Cardiac muscle cell (in vitro differentiated cells and primary cell): ENCODE measurements around the gene BORCS5. TPM values are rescaled to one million over a fixed set of nuclear protein-coding genes. Genes with fewer than 3 reads are reported as not detected.

Experiments used
- DNase-seq, 2 donors: peaks; one replicate each; pipeline versions ENCODE4 v3.0.0 to v3.0.0-alpha.2; 2010 to 2017; ENCODE audit warnings: low read depth in 1 of 2, low spot score in 1 of 2
- H3K27ac ChIP-seq: fragments of 200-600 bp; sonication (generic); 2 replicates; pipeline ENCODE4 v1.5.1; 2016
- H3K27me3 ChIP-seq: fragments of 200-600 bp; sonication (generic); 2 replicates; pipeline ENCODE4 v1.6.0; 2016; ENCODE audit warnings: control low read depth
- H3K36me3 ChIP-seq: fragments of 200-600 bp; sonication (generic); 2 replicates; pipeline ENCODE4 v1.5.1; 2016; ENCODE audit warnings: control low read depth
- H3K4me1 ChIP-seq: fragments of 200-600 bp; sonication (generic); 2 replicates; pipeline ENCODE4 v1.8.1; 2017; ENCODE audit warnings: low read depth, mild to moderate bottlenecking, mixed run types
- H3K4me3 ChIP-seq: fragments of 200-600 bp; sonication (generic); 2 replicates; pipeline ENCODE4 v1.5.1; 2016; ENCODE audit warnings: mild to moderate bottlenecking
- H3K9me3 ChIP-seq: fragments of 200-600 bp; sonication (generic); 2 replicates; pipeline ENCODE4 v1.5.1; 2017; ENCODE audit warnings: low read depth, mild to moderate bottlenecking, control low read depth
- polyA plus RNA-seq: library from polyadenylated mRNA; unstranded; fragments of >200 nt; fragmentation: Nextera tagmentation; extraction: Ambion mirVana; gene quantifications from 2 replicates; pipeline ENCODE4 v1.2.1, GENCODE V29; 2016
- total RNA-seq: library from RNA; depleted of rRNA; stranded (reverse); fragments of >200 nt; gene quantifications from 2 replicates; pipeline ENCODE4 v1.2.3, GENCODE V29; 2016
- TF ChIP-seq, protein P1 (sequence below): IDR thresholded peaks from 2 replicates; pipeline ENCODE4 v1.5.1; 2012; ENCODE audit warnings: low read depth, mild to moderate bottlenecking, low read length

The BORCS5 gene
- total and polyA plus RNA-seq, 2 experiments from 2014 or later, result 9.2 to 17.3 TPM

DNA sequence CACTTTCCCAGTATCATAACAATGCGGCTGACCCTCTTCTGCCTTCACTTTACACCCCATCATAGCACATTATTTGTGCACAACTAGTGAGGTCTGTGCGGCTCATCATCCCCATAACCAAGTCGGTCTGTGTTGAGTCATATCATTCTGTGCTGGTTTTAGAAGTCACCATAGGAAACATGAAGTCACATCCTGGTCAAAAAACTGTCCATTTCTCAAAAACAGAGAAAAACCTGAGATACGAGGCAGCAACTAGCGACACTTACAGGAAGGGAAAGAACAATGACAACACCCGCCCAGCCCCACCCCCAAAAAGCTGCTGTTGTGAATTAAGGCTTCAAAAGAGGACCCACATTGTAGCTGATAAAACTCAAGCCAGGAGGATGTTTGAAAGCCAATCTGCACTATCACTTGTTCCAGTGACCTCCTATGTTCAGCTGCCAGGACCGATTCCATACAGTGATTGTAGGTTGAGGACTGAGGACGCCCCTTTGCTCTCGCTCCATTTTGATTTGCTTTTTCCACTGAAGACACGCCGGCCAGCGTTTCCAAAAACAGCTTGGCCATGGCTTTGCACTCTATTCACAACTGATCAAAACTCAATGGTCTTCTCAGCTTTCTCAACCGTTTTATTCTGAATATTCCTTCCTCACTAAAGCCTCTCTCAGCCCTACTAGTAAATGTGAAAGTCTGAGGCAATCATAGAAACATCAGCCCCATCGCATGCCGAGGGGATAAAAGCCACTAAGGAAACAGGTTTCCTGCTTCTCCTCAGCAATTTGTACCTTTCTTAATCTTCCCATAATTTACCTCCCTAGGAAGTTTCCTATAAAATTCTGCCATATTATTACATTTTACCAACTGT lies 118.3 kb downstream of the BORCS5 start:
- Histone ChIP-seq H3K4me1 (no peaks in the 10 kb centered on the region), H3K4me3 (no peak overlapping the region), H3K27ac (no peak overlapping the region), H3K36me3 (peaks cover 29% of the 10 kb centered on the region), H3K27me3 (no peaks in the 10 kb centered on the region), H3K9me3 (no peaks in the 10 kb centered on the region)
- TF ChIP-seq, protein P1, sequence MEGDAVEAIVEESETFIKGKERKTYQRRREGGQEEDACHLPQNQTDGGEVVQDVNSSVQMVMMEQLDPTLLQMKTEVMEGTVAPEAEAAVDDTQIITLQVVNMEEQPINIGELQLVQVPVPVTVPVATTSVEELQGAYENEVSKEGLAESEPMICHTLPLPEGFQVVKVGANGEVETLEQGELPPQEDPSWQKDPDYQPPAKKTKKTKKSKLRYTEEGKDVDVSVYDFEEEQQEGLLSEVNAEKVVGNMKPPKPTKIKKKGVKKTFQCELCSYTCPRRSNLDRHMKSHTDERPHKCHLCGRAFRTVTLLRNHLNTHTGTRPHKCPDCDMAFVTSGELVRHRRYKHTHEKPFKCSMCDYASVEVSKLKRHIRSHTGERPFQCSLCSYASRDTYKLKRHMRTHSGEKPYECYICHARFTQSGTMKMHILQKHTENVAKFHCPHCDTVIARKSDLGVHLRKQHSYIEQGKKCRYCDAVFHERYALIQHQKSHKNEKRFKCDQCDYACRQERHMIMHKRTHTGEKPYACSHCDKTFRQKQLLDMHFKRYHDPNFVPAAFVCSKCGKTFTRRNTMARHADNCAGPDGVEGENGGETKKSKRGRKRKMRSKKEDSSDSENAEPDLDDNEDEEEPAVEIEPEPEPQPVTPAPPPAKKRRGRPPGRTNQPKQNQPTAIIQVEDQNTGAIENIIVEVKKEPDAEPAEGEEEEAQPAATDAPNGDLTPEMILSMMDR, result no peak
- DNase-seq, result peak in 1 of 2 donors; percentile 23

DNA sequence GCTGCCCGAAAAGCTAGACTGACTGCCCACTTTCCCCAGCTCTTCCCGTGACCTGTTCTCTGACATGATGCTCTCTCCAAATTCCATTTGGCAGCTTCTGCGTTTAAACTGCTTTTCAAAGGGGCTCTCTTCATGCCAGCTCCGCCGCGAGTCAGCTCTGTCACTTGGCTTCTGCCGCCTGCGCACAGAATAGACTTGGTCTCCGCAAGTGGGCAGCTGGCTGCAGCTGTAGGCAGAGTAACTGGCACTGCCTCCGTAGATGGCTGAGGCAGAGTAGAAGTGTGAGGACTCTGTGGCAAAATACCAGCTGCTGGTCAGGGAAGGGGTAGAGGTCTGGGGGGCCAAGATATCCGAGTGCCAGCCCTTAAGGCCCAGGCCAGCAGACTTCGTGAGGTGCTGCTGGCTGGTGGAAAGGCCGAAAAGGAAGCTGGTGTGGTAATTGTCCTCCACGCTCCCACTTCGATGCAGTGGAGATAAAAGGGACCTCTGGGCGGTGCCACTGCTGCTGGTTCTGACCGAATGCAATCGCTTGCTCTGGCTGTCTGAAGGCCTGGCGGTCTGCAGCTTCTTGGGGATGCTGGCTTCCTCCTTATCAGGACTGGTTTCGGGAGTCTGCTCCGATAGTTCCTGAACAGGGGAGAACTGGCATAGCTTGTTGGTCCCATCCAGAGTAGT lies 120.1 kb downstream of the BORCS5 start:
- H3K27ac ChIP-seq, result no peak overlapping the region
- no peaks in the 10 kb centered on the region for H3K27me3 ChIP-seq
- H3K36me3 ChIP-seq, result peaks cover 33% of the 10 kb centered on the region
- no peak for DNase-seq
- H3K4me1 ChIP-seq, result no peaks in the 10 kb centered on the region
- no peak overlapping the region for H3K4me3 ChIP-seq
- no peaks in the 10 kb centered on the region for H3K9me3 ChIP-seq
- TF ChIP-seq, protein P1, result no peak

DNA sequence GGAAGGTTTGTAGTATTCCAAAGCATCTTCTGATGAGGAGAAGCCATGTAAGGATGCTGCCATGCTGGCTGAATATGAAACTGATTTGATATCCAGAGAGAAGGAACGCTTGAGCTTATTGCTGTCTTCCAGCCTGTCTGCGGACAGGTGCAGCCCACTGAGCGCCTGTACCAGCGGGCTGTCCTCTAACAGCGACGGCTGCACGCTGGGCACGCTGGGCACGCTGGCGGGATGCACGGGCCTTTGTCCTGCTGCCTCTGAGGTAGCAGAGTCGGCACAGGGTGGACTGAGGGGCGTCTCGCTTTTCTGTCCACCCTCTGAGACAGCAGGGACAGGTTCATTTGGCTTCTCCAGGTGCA lies 120.6 kb downstream of the BORCS5 start:
- no peak overlapping the region for H3K4me3 ChIP-seq
- H3K4me1 ChIP-seq, result no peaks in the 10 kb centered on the region
- DNase-seq, result no peak
- H3K27me3 ChIP-seq, result no peaks in the 10 kb centered on the region
- TF ChIP-seq, protein P1, result no peak
- no peak overlapping the region for H3K27ac ChIP-seq
- no peaks in the 10 kb centered on the region for H3K9me3 ChIP-seq
- H3K36me3 ChIP-seq, result peaks cover 33% of the 10 kb centered on the region

DNA sequence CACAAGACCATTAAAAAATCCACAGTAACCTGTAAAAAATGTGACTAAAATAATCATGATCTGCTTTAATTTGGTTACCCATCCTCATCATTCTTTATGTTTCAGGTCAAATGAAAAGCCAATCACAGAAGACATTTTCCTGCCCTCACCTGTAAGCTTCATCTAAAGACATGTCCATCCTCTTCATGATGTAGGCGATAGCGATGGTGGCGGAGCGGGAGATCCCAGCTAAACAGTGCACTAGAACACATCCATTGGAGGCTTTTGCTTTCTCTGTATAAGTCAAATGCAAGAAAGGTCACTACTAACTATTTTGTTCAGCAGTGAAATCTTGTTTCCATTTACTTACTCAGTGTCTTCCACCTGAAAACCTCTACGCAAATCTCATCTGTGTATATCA lies 123.2 kb downstream of the BORCS5 start:
- Histone ChIP-seq H3K4me1 (no peaks in the 10 kb centered on the region), H3K36me3 (peaks cover 38% of the 10 kb centered on the region), H3K27ac (no peak overlapping the region), H3K9me3 (no peaks in the 10 kb centered on the region), H3K4me3 (no peak overlapping the region), H3K27me3 (no peaks in the 10 kb centered on the region)
- no peak for DNase-seq
- TF ChIP-seq, protein P1, result no peak

DNA sequence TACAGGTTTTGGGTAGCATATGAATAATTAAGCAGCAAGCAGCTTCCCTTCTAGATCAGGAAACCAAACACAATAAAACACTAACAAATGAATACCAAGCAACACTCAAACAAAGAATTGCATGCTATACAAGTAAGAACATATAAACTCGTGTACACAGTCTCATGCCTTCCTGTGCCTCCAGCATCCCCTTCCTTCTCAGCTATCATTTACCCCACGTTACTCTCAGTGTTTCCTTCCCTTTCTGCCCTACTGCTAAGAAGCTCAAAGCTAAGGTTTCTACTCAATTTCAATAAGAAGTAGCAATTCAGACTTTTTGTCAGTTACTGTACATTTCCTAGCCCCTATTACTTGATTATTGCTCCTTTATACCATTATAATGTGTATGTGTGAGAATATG lies 124.8 kb downstream of the BORCS5 start:
- DNase-seq, result no peak
- no peaks in the 10 kb centered on the region for H3K4me1 ChIP-seq
- H3K27ac ChIP-seq, result no peak overlapping the region
- H3K27me3 ChIP-seq, result no peaks in the 10 kb centered on the region
- TF ChIP-seq, protein P1, result no peak
- H3K36me3 ChIP-seq, result peaks cover 31% of the 10 kb centered on the region
- H3K4me3 ChIP-seq, result no peak overlapping the region
- H3K9me3 ChIP-seq, result no peaks in the 10 kb centered on the region
